Neuronal stem cell (in vitro differentiated cells): ENCODE results near the gene CDH18.

Experiments
- DNase-seq: peaks from one replicate; pipeline ENCODE4 v3.0.0-alpha.2; 2013; ENCODE audit warnings: low spot score
- H2AFZ ChIP-seq: one replicate; pipeline ENCODE4 v1.6.1; 2013; ENCODE audit warnings: mild to moderate bottlenecking, low read length, inconsistent platforms
- H2AK5ac ChIP-seq: 2 replicates; pipeline ENCODE4 v1.6.1; 2013; ENCODE audit warnings: low read depth, mild to moderate bottlenecking, inconsistent platforms, low read length, moderate library complexity, mixed read lengths
- H2BK120ac ChIP-seq: 2 replicates; pipeline ENCODE4 v1.6.1; 2013; ENCODE audit warnings: low read depth, mild to moderate bottlenecking, inconsistent platforms, low read length, moderate library complexity, mixed read lengths
- H2BK12ac ChIP-seq: one replicate; pipeline ENCODE4 v1.6.1; 2013; ENCODE audit warnings: low read length, inconsistent platforms
- H2BK15ac ChIP-seq: 2 replicates; pipeline ENCODE4 v1.6.1; 2013; ENCODE audit warnings: mild to moderate bottlenecking, low read length, inconsistent platforms, mixed read lengths
- H2BK5ac ChIP-seq: one replicate; pipeline ENCODE4 v1.6.1; 2013; ENCODE audit warnings: inconsistent platforms, mild to moderate bottlenecking, low read length, moderate library complexity
- H3K14ac ChIP-seq: one replicate; pipeline ENCODE4 v1.6.1; 2013; ENCODE audit warnings: low read length, inconsistent platforms
- H3K18ac ChIP-seq: 2 replicates; pipeline ENCODE4 v1.6.1; 2013; ENCODE audit warnings: low read length, inconsistent platforms
- H3K23ac ChIP-seq: 2 replicates; pipeline ENCODE4 v1.6.1; 2013; ENCODE audit warnings: low read depth, mild to moderate bottlenecking, mixed read lengths, low read length, inconsistent platforms; ENCODE audit not compliant: poor library complexity
- H3K27ac ChIP-seq: replicated peaks from 3 replicates; pipeline ENCODE4 v1.5.1; 2013; ENCODE audit warnings: low read length, inconsistent platforms
- H3K27me3 ChIP-seq, 3 experiments: 2 replicates each; pipeline ENCODE4 v1.6.1; 2013; ENCODE audit warnings: low read length in 3 of 3, mild to moderate bottlenecking in 2 of 3, inconsistent platforms in 1 of 3, low read depth in 1 of 3, mixed read lengths in 1 of 3, moderate library complexity in 1 of 3; ENCODE audit not compliant: control insufficient read depth in 3 of 3, insufficient read depth in 3 of 3
- H3K36me3 ChIP-seq, 2 donors: replicated peaks in 1 of 2; 2 replicates each; pipeline ENCODE4 v1.6.1; 2013; ENCODE audit warnings: low read length in 2 of 2; ENCODE audit not compliant: control insufficient read depth in 2 of 2, insufficient read depth in 2 of 2
- H3K4ac ChIP-seq: 2 replicates; pipeline ENCODE4 v1.6.1; 2013; ENCODE audit warnings: inconsistent platforms, mild to moderate bottlenecking, low read length, moderate library complexity
- H3K4me1 ChIP-seq, 2 donors: 1 replicate in 1 of 2; 2 replicates in 1 of 2; pipeline ENCODE4 v1.6.1; 2013; ENCODE audit warnings: low read length in 2 of 2, low read depth in 1 of 2; ENCODE audit not compliant: control insufficient read depth in 2 of 2, insufficient read depth in 1 of 2
- H3K4me2 ChIP-seq: one replicate; pipeline ENCODE4 v1.6.1; 2013; ENCODE audit warnings: mild to moderate bottlenecking, low read length, inconsistent platforms; ENCODE audit not compliant: insufficient read depth, poor library complexity, severe bottlenecking
- H3K4me3 ChIP-seq, 2 donors: 2 replicates each; pipeline ENCODE4 v1.5.1; 2013; ENCODE audit warnings: low read length in 2 of 2, mild to moderate bottlenecking in 2 of 2, inconsistent platforms in 1 of 2, moderate library complexity in 1 of 2
- H3K79me1 ChIP-seq: one replicate; pipeline ENCODE4 v1.6.1; 2013; ENCODE audit warnings: low read depth, mild to moderate bottlenecking, inconsistent platforms, low read length, moderate library complexity
- H3K9ac ChIP-seq: one replicate; pipeline ENCODE4 v1.6.1; 2013; ENCODE audit warnings: mild to moderate bottlenecking, low read depth, low read length, inconsistent platforms; ENCODE audit not compliant: poor library complexity
- H3K9me3 ChIP-seq, 2 donors: replicated peaks in 1 of 2; 2 replicates each; pipeline versions ENCODE3 to v1.6.1; 2013; ENCODE audit warnings: low read length in 2 of 2, mild to moderate bottlenecking in 2 of 2, inconsistent platforms in 1 of 2, low read depth in 1 of 2, mixed read lengths in 1 of 2, moderate library complexity in 1 of 2; ENCODE audit not compliant: control insufficient read depth in 2 of 2, insufficient read depth in 1 of 2
- H4K8ac ChIP-seq: one replicate; pipeline ENCODE4 v1.6.1; 2013; ENCODE audit warnings: low read depth, mild to moderate bottlenecking, inconsistent platforms, low read length, moderate library complexity
- H4K91ac ChIP-seq: one replicate; pipeline ENCODE4 v1.6.1; 2013; ENCODE audit warnings: low read length, low read depth, mild to moderate bottlenecking, inconsistent platforms; ENCODE audit not compliant: poor library complexity
- WGBS, 2 donors: extraction: QIAGEN DNeasy Blood & Tissue Kit; methylation state at CpG; one replicate each; pipeline ENCODE4 v1.1.7; 2013; ENCODE audit warnings: missing lambda C conversion rate in 2 of 2, mixed read lengths in 1 of 2; ENCODE audit not compliant: insufficient read length in 2 of 2, insufficient replicate concordance in 1 of 2; ENCODE audit errors: extremely low coverage in 2 of 2; 5-methylcytosine and 5-hydroxymethylcytosine counted together

Gene CDH18

GRCh38 chr5:19977099-19977498, 10.9 kb downstream of the CDH18 start:
- Histone ChIP-seq H3K4me3 (no peak overlapping the region), H2BK5ac (no peak overlapping the region), H3K4me1 (no peaks in the 10 kb centered on the region), H3K36me3 (no peaks in the 10 kb centered on the region), H3K79me1 (no peaks in the 10 kb centered on the region), H3K23ac (no peak overlapping the region), H4K8ac (no peak overlapping the region), H2BK12ac (no peak overlapping the region), H3K4me2 (no peak overlapping the region), H3K14ac (no peak overlapping the region), H2BK15ac (no peak overlapping the region), H3K27me3 (no peaks in the 10 kb centered on the region), H3K4ac (no peak overlapping the region), H3K9me3 (no peaks in the 10 kb centered on the region), H3K9ac (no peak overlapping the region), H4K91ac (no peak overlapping the region), H2BK120ac (no peak overlapping the region), H3K18ac (no peak overlapping the region), H2AFZ (no peak overlapping the region), H2AK5ac (no peak overlapping the region), H3K27ac (no peak overlapping the region)
- no peak for DNase-seq
- no CpG with 5 or more reads among the region's 2 CpGs for WGBS, 2 donors

GRCh38 chr5:19975795-19976194, 12.2 kb downstream of the CDH18 start:
- no peaks in the 10 kb centered on the region for H3K79me1 ChIP-seq
- no peak overlapping the region for H4K91ac ChIP-seq
- H2AFZ ChIP-seq: no peak overlapping the region
- no peak overlapping the region for H3K23ac ChIP-seq
- H3K4me2 ChIP-seq: no peak overlapping the region
- H2BK12ac ChIP-seq: no peak overlapping the region
- H2BK5ac ChIP-seq: no peak overlapping the region
- no peak overlapping the region for H4K8ac ChIP-seq
- H3K4ac ChIP-seq: no peak overlapping the region
- H2BK15ac ChIP-seq: no peak overlapping the region
- no peaks in the 10 kb centered on the region for H3K9me3 ChIP-seq
- no peak overlapping the region for H3K27ac ChIP-seq
- no peak overlapping the region for H3K18ac ChIP-seq
- no peaks in the 10 kb centered on the region for H3K4me1 ChIP-seq
- H2BK120ac ChIP-seq: no peak overlapping the region
- no peak overlapping the region for H3K14ac ChIP-seq
- no peaks in the 10 kb centered on the region for H3K27me3 ChIP-seq
- no peak overlapping the region for H2AK5ac ChIP-seq
- H3K36me3 ChIP-seq: no peaks in the 10 kb centered on the region
- H3K4me3 ChIP-seq: no peak overlapping the region
- no peak overlapping the region for H3K9ac ChIP-seq
- no CpG with 5 or more reads among the region's 4 CpGs for WGBS, 2 donors
- no peak for DNase-seq

- H2BK120ac ChIP-seq: no peak overlapping the region
- H3K27ac ChIP-seq: no peak overlapping the region
- H2AK5ac ChIP-seq: no peak overlapping the region
- DNase-seq: no peak
- H3K36me3 ChIP-seq: no peaks in the 10 kb centered on the region
- no peak overlapping the region for H4K8ac ChIP-seq
- H3K14ac ChIP-seq: no peak overlapping the region
- no peak overlapping the region for H3K4me2 ChIP-seq
- no peak overlapping the region for H2BK12ac ChIP-seq
- no peak overlapping the region for H3K18ac ChIP-seq
- no peak overlapping the region for H3K23ac ChIP-seq
- H3K9ac ChIP-seq: no peak overlapping the region
- H2BK15ac ChIP-seq: no peak overlapping the region
- no peak overlapping the region for H3K4ac ChIP-seq
- no peaks in the 10 kb centered on the region for H3K27me3 ChIP-seq
- no peaks in the 10 kb centered on the region for H3K4me1 ChIP-seq
- no peak overlapping the region for H4K91ac ChIP-seq
- no peaks in the 10 kb centered on the region for H3K79me1 ChIP-seq
- H2AFZ ChIP-seq: no peak overlapping the region
- H3K4me3 ChIP-seq: no peak overlapping the region
- WGBS, 2 donors: no CpG with 5 or more reads among the region's 11 CpGs
- H3K9me3 ChIP-seq: no peaks in the 10 kb centered on the region
- H2BK5ac ChIP-seq: no peak overlapping the region
These were observed 27.5 kb downstream of the CDH18 start for GRCh38 chr5:19960451-19960850.

- no peak overlapping the region for H3K4me2 ChIP-seq
- no peak for DNase-seq
- no peak overlapping the region for H3K27ac ChIP-seq
- no peak overlapping the region for H3K23ac ChIP-seq
- H4K91ac ChIP-seq: no peak overlapping the region
- H3K79me1 ChIP-seq: no peaks in the 10 kb centered on the region
- no peaks in the 10 kb centered on the region for H3K36me3 ChIP-seq
- no peak overlapping the region for H2BK5ac ChIP-seq
- H2AK5ac ChIP-seq: no peak overlapping the region
- H3K27me3 ChIP-seq: no peaks in the 10 kb centered on the region
- H3K14ac ChIP-seq: no peak overlapping the region
- no peak overlapping the region for H2BK12ac ChIP-seq
- no peak overlapping the region for H3K4ac ChIP-seq
- no peak overlapping the region for H2BK15ac ChIP-seq
- H3K4me1 ChIP-seq: no peaks in the 10 kb centered on the region
- no peaks in the 10 kb centered on the region for H3K9me3 ChIP-seq
- no peak overlapping the region for H4K8ac ChIP-seq
- H2BK120ac ChIP-seq: no peak overlapping the region
- no peak overlapping the region for H2AFZ ChIP-seq
- WGBS, 2 donors: no CpG with 5 or more reads among the region's 2 CpGs
- H3K9ac ChIP-seq: no peak overlapping the region
- no peak overlapping the region for H3K4me3 ChIP-seq
- H3K18ac ChIP-seq: no peak overlapping the region
These were observed 28.1 kb downstream of the CDH18 start for GRCh38 chr5:19959830-19960384.
